MCF 10A (cell line): ENCODE results near the gene ASMT. TPM values are rescaled to one million over a fixed set of nuclear protein-coding genes. Genes with fewer than 3 reads are reported as not detected.
"Not testable (repeated sequence)": the region's sequence is repeated elsewhere in the genome, so short reads cannot be mapped to it uniquely, and the experiment has no call there.

ENCODE experiments used
- BruUV-seq: library from RNA; stranded (reverse); fragments of 400-500 nt; replicated peaks from 2 replicates; lab custom pipeline; 2021; lab: Mats Ljungman, UMichigan
- CTCF ChIA-PET: fragments of 300-600 bp; sonication (Branson Sonifier 250); formaldehyde crosslinking; extraction: SDS; loops from one replicate; lab custom pipeline; 2021; ENCODE audit warnings: antibody characterized with exemption, inconsistent platforms; lab: Yijun Ruan, JAX
- POLR2A ChIA-PET: fragments of 300-600, 350-650 bp; sonication (Branson Sonifier 250); formaldehyde crosslinking; extraction: SDS; loops from one replicate; lab custom pipeline; 2020; ENCODE audit warnings: antibody characterized with exemption, inconsistent platforms; lab: Yijun Ruan, JAX
- DNase-seq: peaks from one replicate; pipeline ENCODE4 v3.0.0-alpha.2; 2018; ENCODE audit not compliant: unreplicated experiment
- H3K27ac Mint-ChIP-seq: one replicate; pipeline ENCODE4 v1.8.0; 2022; ENCODE audit warnings: mild to moderate bottlenecking, low read depth, mixed read lengths; ENCODE audit not compliant: unreplicated experiment
- H3K27me3 Mint-ChIP-seq: one replicate; pipeline ENCODE4 v1.8.0; 2022; ENCODE audit warnings: mixed read lengths; ENCODE audit not compliant: insufficient read depth, unreplicated experiment
- H3K36me3 Mint-ChIP-seq: one replicate; pipeline ENCODE4 v1.8.0; 2022; ENCODE audit warnings: mild to moderate bottlenecking, moderate library complexity, mixed read lengths; ENCODE audit not compliant: insufficient read depth, unreplicated experiment
- H3K4me1 Mint-ChIP-seq: one replicate; pipeline ENCODE4 v1.8.0; 2022; ENCODE audit warnings: mixed read lengths; ENCODE audit not compliant: insufficient read depth, unreplicated experiment
- H3K4me3 Mint-ChIP-seq: one replicate; pipeline ENCODE4 v1.8.0; 2022; ENCODE audit warnings: mild to moderate bottlenecking, moderate library complexity, mixed read lengths; ENCODE audit not compliant: unreplicated experiment
- H3K9me3 Mint-ChIP-seq: one replicate; pipeline ENCODE4 v1.8.0; 2022; ENCODE audit warnings: mixed read lengths; ENCODE audit not compliant: unreplicated experiment
- CTCF ChIP-seq: fragments of 200-600 bp; IDR thresholded peaks from one replicate; pipeline ENCODE4 v1.8.0; 2022; ENCODE audit warnings: antibody characterized with exemption, mild to moderate bottlenecking; ENCODE audit not compliant: unreplicated experiment
- intact Hi-C: fragments of 100-400 bp; cut with micrococcal nuclease; formaldehyde crosslinking; loops from 2 replicates; pipeline ENCODE4 v1.14.1; 2022
- total RNA-seq: library from RNA; stranded (reverse); gene quantifications from 2 replicates; pipeline ENCODE4 v1.2.3, GENCODE V29; 2022

ASMT gene
- total RNA-seq, 1 experiment from 2014 or later, result not detected

GRCh38 chrX:1649621-1650020 lies 34.8 kb downstream of the ASMT start:
- ChIA-PET CTCF (no interaction called here), POLR2A (no interaction called here)
- Mint-ChIP-seq H3K4me3 (no peak overlapping the region), H3K36me3 (no peaks in the 10 kb centered on the region), H3K4me1 (no peaks in the 10 kb centered on the region), H3K27me3 (no peaks in the 10 kb centered on the region), H3K9me3 (peaks cover 14% of the 10 kb centered on the region), H3K27ac (no peak overlapping the region)
- no peak for DNase-seq
- intact Hi-C loops, result loop anchor here (5.0 kb wide), 1 partner anchor 197 kb away; the partner anchor contains the start of gene ASMTL
- BruUV-seq, result no TSS peak
- TF ChIP-seq CTCF, result no peak

- BruUV-seq, H3K4me1 Mint-ChIP-seq, H3K27me3 Mint-ChIP-seq, H3K27ac Mint-ChIP-seq, H3K4me3 Mint-ChIP-seq, CTCF ChIA-PET, H3K36me3 Mint-ChIP-seq, POLR2A ChIA-PET, H3K9me3 Mint-ChIP-seq: not testable (repeated sequence)
- DNase-seq, result peak; percentile 58
- peak; percentile 72 for TF ChIP-seq CTCF
- intact Hi-C loops, result loop anchor here (1.0 to 5.0 kb wide), 2 partner anchors 200 to 941 kb away; partner anchors contain the start of gene ASMTL
These were observed 37.4 kb downstream of the ASMT start for GRCh38 chrX:1652011-1652811.

GRCh38 chrX:1656379-1656778 lies 41.5 kb downstream of the ASMT start:
- Mint-ChIP-seq H3K4me3 (no peak overlapping the region), H3K36me3 (no peaks in the 10 kb centered on the region), H3K27ac (no peak overlapping the region), H3K4me1 (peaks cover 21% of the 10 kb centered on the region), H3K9me3 (no peaks in the 10 kb centered on the region), H3K27me3 (no peaks in the 10 kb centered on the region)
- POLR2A ChIA-PET, result no interaction called here
- DNase-seq, result no peak
- TF ChIP-seq CTCF, result no peak
- no TSS peak for BruUV-seq
- CTCF ChIA-PET, result no interaction called here
- intact Hi-C loops, result no loop called here

- peak overlapping the region; percentile 56 for H3K4me3 Mint-ChIP-seq
- H3K4me1 Mint-ChIP-seq, result peaks cover 21% of the 10 kb centered on the region
- TF ChIP-seq CTCF, result no peak
- H3K9me3 Mint-ChIP-seq, result no peaks in the 10 kb centered on the region
- H3K36me3 Mint-ChIP-seq, result no peaks in the 10 kb centered on the region
- DNase-seq, result peak; percentile 57
- ChIA-PET CTCF (no interaction called here), POLR2A (no interaction called here)
- intact Hi-C loops, result no loop called here
- H3K27me3 Mint-ChIP-seq, result no peaks in the 10 kb centered on the region
- peak overlapping the region; percentile 1 for H3K27ac Mint-ChIP-seq
- no TSS peak for BruUV-seq
These were observed 42.7 kb downstream of the ASMT start for GRCh38 chrX:1657367-1658070.
